CD4-positive, alpha-beta T cell treated with Interleukin-21 for 1 hour (primary cell): ENCODE data around the gene UGT1A3.

Source experiments
- DNase-seq: peaks from one replicate; pipeline ENCODE4 v3.0.0-alpha.2; 2020

UGT1A3 gene

DNA sequence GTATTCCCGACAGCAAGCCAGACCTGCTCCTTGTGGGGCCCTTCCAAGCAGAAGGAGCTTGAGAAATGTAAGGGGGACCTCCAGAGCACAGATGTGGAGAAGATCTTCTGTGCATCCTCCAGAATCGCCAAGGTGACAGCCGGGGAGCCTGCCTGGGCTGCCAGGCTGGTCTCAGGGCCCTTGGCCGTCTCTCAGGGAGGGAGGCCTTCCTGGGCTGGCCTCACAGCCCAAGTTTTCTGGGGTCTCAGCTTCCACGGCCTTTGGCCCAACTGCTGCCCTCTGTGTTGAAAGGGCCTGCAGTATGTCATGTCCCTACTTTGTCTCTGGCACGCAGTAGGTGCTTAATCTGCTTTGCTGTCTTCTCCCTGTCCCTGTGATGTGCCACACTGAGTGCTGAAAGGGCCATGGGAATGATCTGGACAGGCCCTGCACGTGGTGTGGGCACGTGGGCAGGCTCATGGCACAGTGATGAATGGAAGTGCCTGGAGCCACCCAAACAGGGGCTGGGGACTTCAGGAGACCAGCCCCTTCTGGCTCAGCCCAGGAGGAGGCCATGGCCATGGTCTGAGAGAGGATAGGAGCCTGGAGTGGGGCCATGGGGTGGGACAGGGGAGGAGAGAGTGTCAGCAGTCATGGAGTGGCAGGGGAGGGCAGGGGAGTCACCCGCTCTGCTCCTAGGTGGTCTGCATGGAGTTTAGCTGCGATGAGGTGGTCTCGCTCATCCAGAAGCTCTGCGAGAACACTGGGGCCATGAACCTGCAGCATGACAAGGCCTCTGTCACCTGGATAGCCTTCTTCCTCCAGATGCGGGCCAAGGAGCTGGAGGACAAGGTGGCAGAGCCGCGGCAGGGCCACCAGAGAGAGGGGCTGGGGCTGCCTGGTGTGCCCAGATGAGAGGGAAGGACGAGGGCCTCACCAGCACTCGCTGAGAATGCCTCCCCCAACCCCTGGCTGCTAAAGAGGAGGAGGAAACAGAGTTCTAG, 90.1 kb downstream of the UGT1A3 start:
- DNase-seq, result no peak

DNA sequence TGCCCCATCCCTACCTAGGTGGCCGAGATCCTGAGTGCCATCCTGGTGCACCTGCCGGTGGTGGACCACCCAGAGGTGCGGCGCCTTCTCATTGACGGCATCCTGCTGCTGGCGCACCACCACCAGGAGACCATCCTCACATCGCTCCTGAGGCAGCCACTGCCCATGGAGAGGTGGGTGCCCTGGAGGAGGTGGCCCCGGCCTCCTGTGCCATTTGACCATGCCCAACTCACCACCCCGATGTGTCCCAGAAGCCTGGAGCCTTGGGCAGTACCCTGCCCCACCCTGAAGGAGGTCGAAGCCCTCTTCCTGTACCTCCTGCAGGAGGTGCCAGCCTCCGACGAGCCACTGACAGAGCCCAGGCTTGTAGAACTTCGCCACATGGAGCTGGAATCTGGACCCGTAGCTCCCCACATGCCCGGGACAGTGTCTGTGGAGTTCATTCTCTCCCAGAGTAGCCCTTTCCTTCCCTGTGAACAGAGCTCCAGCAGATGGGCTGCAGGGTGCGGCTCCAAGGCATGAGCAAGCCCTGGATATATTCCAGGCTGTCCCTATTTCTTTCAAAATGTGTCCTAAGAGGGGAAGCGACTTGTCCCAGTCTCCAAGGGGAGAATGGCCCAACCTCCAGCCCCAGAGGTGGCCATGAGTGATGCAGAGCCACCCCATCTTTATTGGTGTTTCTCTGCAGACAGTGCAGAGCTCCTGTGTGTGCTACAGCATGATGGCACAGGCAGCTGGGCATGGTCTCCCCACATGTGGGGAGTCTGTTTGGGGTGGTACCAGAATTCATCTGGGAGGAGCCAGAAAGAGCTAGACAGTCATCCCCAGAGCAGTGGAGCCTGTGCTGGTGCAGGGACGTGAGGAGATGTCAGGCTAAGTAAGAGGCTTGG, 91.3 kb downstream of the UGT1A3 start:
- DNase-seq, result no peak

DNA sequence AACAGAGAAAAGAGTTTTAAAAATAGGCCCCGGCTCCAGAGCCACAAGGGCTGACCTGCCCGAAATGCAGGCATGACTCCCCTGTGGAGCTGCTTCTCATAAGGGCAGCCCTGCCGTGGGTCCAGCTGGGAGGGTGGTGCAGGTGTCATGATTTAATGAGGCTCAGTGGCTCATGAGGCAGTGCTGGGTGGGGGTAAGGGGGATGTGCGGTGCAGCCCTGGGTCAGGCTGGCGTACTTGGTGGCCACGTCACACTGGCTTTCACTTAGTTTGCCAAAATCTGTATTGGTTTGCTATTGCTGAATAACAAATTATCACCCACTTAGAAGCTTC, 91.9 kb downstream of the UGT1A3 start:
- DNase-seq, result no peak

DNA sequence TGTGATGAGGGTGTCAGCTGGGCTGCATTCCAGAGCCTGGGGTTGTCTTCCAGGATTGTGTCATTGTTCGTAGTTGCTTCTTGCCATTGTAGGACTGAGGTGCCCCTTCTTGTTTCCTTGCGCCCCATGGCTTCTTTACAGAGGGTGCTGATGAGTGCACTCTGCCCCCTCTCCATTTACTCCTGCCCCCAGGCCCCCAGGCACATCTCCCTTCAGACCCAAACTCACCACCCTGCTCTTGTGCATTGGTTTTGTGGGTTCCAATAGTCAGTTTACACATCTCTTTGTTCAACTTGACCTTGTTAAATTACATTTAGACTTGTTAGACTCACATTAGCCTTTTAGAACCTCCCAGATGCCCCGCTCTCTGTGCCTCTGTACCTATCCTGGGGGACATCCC, 92.4 kb downstream of the UGT1A3 start:
- DNase-seq, result no peak

DNA sequence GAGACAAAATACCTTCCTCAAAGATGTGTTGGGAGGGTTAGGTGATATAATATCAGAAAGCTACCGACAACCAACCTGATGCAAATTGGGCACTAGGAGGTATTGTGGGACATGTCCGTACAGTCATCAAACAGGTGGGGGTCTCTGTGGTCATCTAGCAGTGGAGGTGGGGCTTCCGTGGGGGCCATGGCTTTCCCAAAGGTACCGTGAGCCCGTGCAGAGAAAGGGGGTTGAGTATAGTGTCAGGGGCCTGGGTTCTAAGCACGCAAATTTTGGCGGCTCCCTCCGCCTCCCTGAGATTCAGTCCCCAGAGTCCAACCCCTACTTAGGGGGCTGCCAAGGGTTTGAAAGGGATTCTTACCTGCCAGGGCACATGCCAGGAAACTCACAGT, 92.9 kb downstream of the UGT1A3 start:
- DNase-seq, result no peak

DNA sequence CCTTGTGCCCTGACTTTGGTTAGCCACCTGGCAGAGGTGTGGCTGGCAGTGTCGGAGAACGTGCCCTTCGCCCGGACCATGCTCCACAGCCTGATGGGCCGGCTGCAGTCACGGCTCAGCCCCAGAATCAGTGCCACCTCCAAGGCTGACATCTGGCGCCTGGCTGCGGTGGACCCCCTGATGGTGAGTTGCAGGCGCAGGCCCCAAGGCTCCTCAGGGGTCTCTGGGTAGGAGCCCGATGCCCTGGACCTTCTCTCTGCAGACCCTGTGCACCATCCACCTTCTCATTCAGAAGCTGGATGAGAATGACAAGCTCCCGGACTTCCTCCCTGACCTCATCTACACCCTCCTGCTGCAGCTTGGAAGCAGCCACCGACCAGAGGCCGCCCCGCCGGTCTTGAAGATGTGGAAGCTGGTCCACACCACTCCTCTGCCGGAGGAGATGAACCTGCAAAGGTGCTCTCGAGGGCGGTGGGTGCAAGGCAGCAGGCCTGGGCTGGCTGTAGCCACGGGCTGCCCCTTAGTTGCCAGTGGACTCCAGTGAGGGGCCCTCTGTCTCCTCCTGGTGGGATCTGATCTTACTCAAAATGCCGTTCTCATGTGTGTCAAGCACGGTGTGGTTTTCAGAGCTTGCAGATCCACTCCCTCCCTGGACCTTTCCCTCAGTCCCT, 93.4 kb downstream of the UGT1A3 start:
- no peak for DNase-seq
